Astrocyte (in vitro differentiated cells and primary cell): ENCODE results near the gene CDC25B. TPM values are rescaled to one million over a fixed set of nuclear protein-coding genes. Genes with fewer than 3 reads are reported as not detected.

ENCODE experiments used
- DNase-seq: peaks from one replicate; pipeline ENCODE4 v3.0.0-alpha.2; 2010; ENCODE audit warnings: low read depth
- FAIRE-seq: peaks from 2 replicates; lab custom pipeline; 2011; peaks lifted over from hg19 to GRCh38; lab: Jason Lieb, UNC
- H2AFZ ChIP-seq: 2 replicates; pipeline ENCODE4 v1.6.0; 2012; ENCODE audit warnings: low read depth, low read length, inconsistent platforms
- H3K27ac ChIP-seq: 2 replicates; pipeline ENCODE4 v1.5.1; 2011; ENCODE audit warnings: low read depth, low read length, inconsistent platforms
- H3K27me3 ChIP-seq: 2 replicates; pipeline ENCODE4 v1.6.0; 2011; ENCODE audit warnings: low read length, inconsistent platforms; ENCODE audit not compliant: insufficient read depth
- H3K36me3 ChIP-seq: 2 replicates; pipeline ENCODE4 v1.5.1; 2011; ENCODE audit warnings: low read length, inconsistent platforms; ENCODE audit not compliant: insufficient read depth
- H3K4me1 ChIP-seq: 2 replicates; pipeline ENCODE4 v1.5.1; 2011; ENCODE audit warnings: low read length, inconsistent platforms; ENCODE audit not compliant: insufficient read depth
- H3K4me2 ChIP-seq: 2 replicates; pipeline ENCODE4 v1.6.0; 2012; ENCODE audit warnings: low read length, inconsistent platforms
- H3K4me3 ChIP-seq: 2 replicates; pipeline ENCODE4 v1.5.1; 2011; ENCODE audit warnings: low read depth, mild to moderate bottlenecking, low read length, inconsistent platforms; ENCODE audit not compliant: insufficient read depth
- H3K79me2 ChIP-seq: 2 replicates; pipeline ENCODE4 v1.6.0; 2012; ENCODE audit warnings: mild to moderate bottlenecking, low read length, inconsistent platforms; ENCODE audit not compliant: insufficient read depth
- H3K9ac ChIP-seq: 2 replicates; pipeline ENCODE4 v1.6.0; 2012; ENCODE audit warnings: mild to moderate bottlenecking, low read length, inconsistent platforms
- H3K9me3 ChIP-seq: 2 replicates; pipeline ENCODE4 v1.5.1; 2012; ENCODE audit warnings: low read depth, mild to moderate bottlenecking, low read length, inconsistent platforms; ENCODE audit not compliant: insufficient read depth
- H4K20me1 ChIP-seq: 2 replicates; pipeline ENCODE4 v1.6.0; 2012; ENCODE audit warnings: low read length, inconsistent platforms; ENCODE audit not compliant: insufficient read depth
- H3K27ac Mint-ChIP-seq: one replicate; pipeline ENCODE4 v1.8.0; 2021; ENCODE audit warnings: mild to moderate bottlenecking, mixed read lengths; ENCODE audit not compliant: unreplicated experiment
- H3K27me3 Mint-ChIP-seq: one replicate; pipeline ENCODE4 v1.8.0; 2021; ENCODE audit warnings: low read depth, mixed read lengths; ENCODE audit not compliant: unreplicated experiment
- H3K36me3 Mint-ChIP-seq: one replicate; pipeline ENCODE4 v1.8.0; 2021; ENCODE audit warnings: low read depth, mixed read lengths; ENCODE audit not compliant: unreplicated experiment
- H3K4me1 Mint-ChIP-seq: one replicate; pipeline ENCODE4 v1.8.0; 2021; ENCODE audit warnings: low read depth, mixed read lengths; ENCODE audit not compliant: unreplicated experiment
- H3K4me3 Mint-ChIP-seq: one replicate; pipeline ENCODE4 v1.8.0; 2021; ENCODE audit warnings: mild to moderate bottlenecking, moderate library complexity, mixed read lengths; ENCODE audit not compliant: unreplicated experiment
- H3K9me3 Mint-ChIP-seq: one replicate; pipeline ENCODE4 v1.8.0; 2021; ENCODE audit warnings: mild to moderate bottlenecking, mixed read lengths; ENCODE audit not compliant: unreplicated experiment
- CTCF ChIP-seq: IDR thresholded peaks from 2 replicates; pipeline ENCODE4 v1.5.1; 2011; ENCODE audit warnings: low read depth, mild to moderate bottlenecking, inconsistent platforms, low read length, moderate library complexity; ENCODE audit not compliant: insufficient read depth
- EZH2 ChIP-seq: IDR thresholded peaks from 2 replicates; pipeline ENCODE4 v1.6.1; 2012; ENCODE audit warnings: mild to moderate bottlenecking, low read length, inconsistent platforms; ENCODE audit not compliant: insufficient read depth
- total RNA-seq: library from RNA; stranded (reverse); gene quantifications from 2 replicates; pipeline ENCODE4 v1.2.1, GENCODE V29; 2021

The CDC25B gene
- total RNA-seq, 1 donor from 2014 or later = 8.5 TPM

GRCh38 chr20:3759316-3759823 is 36.7 kb upstream of the CDC25B start:
- no peak overlapping the region for H3K4me2 ChIP-seq
- no peak overlapping the region for H3K9ac ChIP-seq
- H4K20me1 ChIP-seq = peaks cover 9% of the 10 kb centered on the region
- peaks cover 20% of the 10 kb centered on the region for H3K79me2 ChIP-seq
- no peaks in the 10 kb centered on the region for H3K4me1 ChIP-seq
- H3K9me3 ChIP-seq = no peaks in the 10 kb centered on the region
- TF ChIP-seq EZH2 = no peak
- TF ChIP-seq CTCF = no peak
- no peaks in the 10 kb centered on the region for H3K9me3 Mint-ChIP-seq
- peaks cover 9% of the 10 kb centered on the region for H3K36me3 Mint-ChIP-seq
- H3K27ac ChIP-seq = no peak overlapping the region
- DNase-seq (no peak), FAIRE-seq (no peak)
- no peak overlapping the region for H3K4me3 ChIP-seq
- H3K36me3 ChIP-seq = peaks cover 3% of the 10 kb centered on the region
- H2AFZ ChIP-seq = no peak overlapping the region
- no peak overlapping the region for H3K27ac Mint-ChIP-seq
- no peak overlapping the region for H3K4me3 Mint-ChIP-seq
- no peaks in the 10 kb centered on the region for H3K27me3 ChIP-seq
- no peaks in the 10 kb centered on the region for H3K27me3 Mint-ChIP-seq
- H3K4me1 Mint-ChIP-seq = no peaks in the 10 kb centered on the region

GRCh38 chr20:3759884-3760283 is 36.2 kb upstream of the CDC25B start:
- H3K27ac ChIP-seq = no peak overlapping the region
- FAIRE-seq (no peak), DNase-seq (no peak)
- H2AFZ ChIP-seq = no peak overlapping the region
- H3K27ac Mint-ChIP-seq = no peak overlapping the region
- H3K4me3 ChIP-seq = no peak overlapping the region
- no peak overlapping the region for H3K9ac ChIP-seq
- H3K79me2 ChIP-seq = peaks cover 25% of the 10 kb centered on the region
- no peak overlapping the region for H3K4me2 ChIP-seq
- H3K4me3 Mint-ChIP-seq = no peak overlapping the region
- H3K36me3 ChIP-seq = peaks cover 3% of the 10 kb centered on the region
- no peaks in the 10 kb centered on the region for H3K9me3 ChIP-seq
- TF ChIP-seq EZH2 (no peak), CTCF (no peak)
- no peaks in the 10 kb centered on the region for H3K9me3 Mint-ChIP-seq
- no peaks in the 10 kb centered on the region for H3K27me3 Mint-ChIP-seq
- H3K4me1 Mint-ChIP-seq = no peaks in the 10 kb centered on the region
- H3K36me3 Mint-ChIP-seq = peaks cover 9% of the 10 kb centered on the region
- no peaks in the 10 kb centered on the region for H3K4me1 ChIP-seq
- H4K20me1 ChIP-seq = peaks cover 14% of the 10 kb centered on the region
- no peaks in the 10 kb centered on the region for H3K27me3 ChIP-seq

GRCh38 chr20:3760655-3761348 is 35.3 kb upstream of the CDC25B start:
- H3K27ac Mint-ChIP-seq = no peak overlapping the region
- no peak for DNase-seq

More at GRCh38 chr20:3760655-3761348, 35.3 kb upstream of the CDC25B start:
- H3K4me1 Mint-ChIP-seq = no peaks in the 10 kb centered on the region
- Histone ChIP-seq H3K9me3 (no peaks in the 10 kb centered on the region), H2AFZ (no peak overlapping the region), H3K4me2 (no peak overlapping the region), H3K79me2 (peaks cover 34% of the 10 kb centered on the region), H3K9ac (no peak overlapping the region), H3K4me1 (no peaks in the 10 kb centered on the region), H3K27ac (no peak overlapping the region), H3K27me3 (no peaks in the 10 kb centered on the region), H3K4me3 (no peak overlapping the region), H4K20me1 (peaks cover 22% of the 10 kb centered on the region), H3K36me3 (peaks cover 3% of the 10 kb centered on the region)
- FAIRE-seq = no peak
- H3K9me3 Mint-ChIP-seq = no peaks in the 10 kb centered on the region
- peaks cover 6% of the 10 kb centered on the region for H3K36me3 Mint-ChIP-seq
- TF ChIP-seq CTCF (no peak), EZH2 (no peak)
- no peak overlapping the region for H3K4me3 Mint-ChIP-seq
- H3K27me3 Mint-ChIP-seq = no peaks in the 10 kb centered on the region
